Measurements from ENCODE around the gene RPL36A.
A peak's percentile ranks its signal among the peaks of the same experiment; 100 is the strongest.

RPL36A gene

DNA sequence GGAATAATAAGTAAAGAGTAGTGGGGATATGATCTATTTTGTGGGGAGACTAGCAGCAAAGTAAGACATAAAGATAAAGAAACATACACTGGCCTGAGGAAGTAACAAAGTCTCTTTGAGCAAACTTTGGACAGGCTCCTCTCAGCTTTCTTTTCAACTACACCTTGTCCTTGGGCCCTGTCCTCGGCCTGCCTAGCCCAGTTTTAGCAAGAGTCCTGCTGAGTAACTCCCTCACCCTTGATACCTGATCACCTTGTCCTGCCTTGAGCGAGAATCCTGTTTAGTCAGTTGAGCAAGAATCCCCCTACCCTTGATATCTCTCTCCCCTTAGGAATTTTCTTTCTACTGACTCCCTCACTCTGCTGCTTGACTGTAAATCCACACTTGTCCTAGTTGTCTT, 28.7 kb downstream of the RPL36A start:
- in situ Hi-C loops (cut with MboI; ENCODE audit: low sequenced_read_pairs, unreplicated experiment) = loop anchor here (10.0 kb wide), 1 partner anchor 375 kb away; no protein-coding TSS in a partner anchor
- DNase-seq (ENCODE audit: low spot score) = no peak
- TF ChIP-seq, protein P1, sequence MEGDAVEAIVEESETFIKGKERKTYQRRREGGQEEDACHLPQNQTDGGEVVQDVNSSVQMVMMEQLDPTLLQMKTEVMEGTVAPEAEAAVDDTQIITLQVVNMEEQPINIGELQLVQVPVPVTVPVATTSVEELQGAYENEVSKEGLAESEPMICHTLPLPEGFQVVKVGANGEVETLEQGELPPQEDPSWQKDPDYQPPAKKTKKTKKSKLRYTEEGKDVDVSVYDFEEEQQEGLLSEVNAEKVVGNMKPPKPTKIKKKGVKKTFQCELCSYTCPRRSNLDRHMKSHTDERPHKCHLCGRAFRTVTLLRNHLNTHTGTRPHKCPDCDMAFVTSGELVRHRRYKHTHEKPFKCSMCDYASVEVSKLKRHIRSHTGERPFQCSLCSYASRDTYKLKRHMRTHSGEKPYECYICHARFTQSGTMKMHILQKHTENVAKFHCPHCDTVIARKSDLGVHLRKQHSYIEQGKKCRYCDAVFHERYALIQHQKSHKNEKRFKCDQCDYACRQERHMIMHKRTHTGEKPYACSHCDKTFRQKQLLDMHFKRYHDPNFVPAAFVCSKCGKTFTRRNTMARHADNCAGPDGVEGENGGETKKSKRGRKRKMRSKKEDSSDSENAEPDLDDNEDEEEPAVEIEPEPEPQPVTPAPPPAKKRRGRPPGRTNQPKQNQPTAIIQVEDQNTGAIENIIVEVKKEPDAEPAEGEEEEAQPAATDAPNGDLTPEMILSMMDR (IDR thresholded peaks at IDR 0.05; ENCODE audit: borderline replicate concordance, control extremely low read depth, extremely low read depth, insufficient read depth, missing control alignments) = no peak

DNA sequence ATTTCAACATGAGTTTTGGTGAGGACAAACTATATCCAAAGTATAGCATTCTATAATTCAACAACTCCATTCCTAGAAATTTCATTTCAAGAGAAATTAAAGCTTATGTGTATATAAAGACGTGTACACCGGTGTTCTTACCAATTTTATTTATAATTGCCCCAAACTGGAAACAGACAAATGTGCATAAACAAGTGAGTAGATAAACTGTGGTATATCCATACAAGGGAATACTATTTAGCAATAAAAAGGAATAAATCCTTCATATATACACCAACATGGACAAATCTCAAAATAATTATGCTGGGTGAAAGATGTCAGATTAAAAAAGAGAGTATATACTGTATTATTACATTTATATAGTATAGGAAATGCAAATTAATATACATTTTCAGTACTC, 37.1 kb downstream of the RPL36A start:
- no peak for DNase-seq (ENCODE audit: low spot score)
- in situ Hi-C loops (cut with MboI; ENCODE audit: low sequenced_read_pairs, unreplicated experiment) = no loop called here
- TF ChIP-seq, protein P1 (IDR thresholded peaks at IDR 0.05; ENCODE audit: borderline replicate concordance, control extremely low read depth, extremely low read depth, insufficient read depth, missing control alignments) = no peak

DNA sequence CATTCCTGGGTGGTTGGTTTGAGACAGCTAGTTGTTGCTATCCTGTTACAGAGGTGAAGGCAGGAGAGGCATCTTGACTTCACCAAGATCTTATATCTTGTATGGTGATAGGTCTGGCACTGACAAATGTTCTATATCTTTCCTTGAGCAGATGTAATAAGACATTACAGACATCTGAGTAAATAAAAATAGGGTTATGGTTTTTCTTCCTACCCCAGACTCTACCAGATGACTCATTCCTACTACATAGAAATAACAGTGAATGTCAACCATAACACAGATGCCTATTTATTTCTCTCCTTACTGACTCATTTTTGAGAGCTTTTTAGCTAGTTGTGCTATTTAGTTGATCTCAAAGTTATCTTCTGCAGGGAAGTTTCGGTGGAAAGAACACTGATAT, 39.1 kb downstream of the RPL36A start:
- DNase-seq (ENCODE audit: low spot score) = no peak
- in situ Hi-C loops (cut with MboI; ENCODE audit: low sequenced_read_pairs, unreplicated experiment) = no loop called here
- TF ChIP-seq, protein P1 (IDR thresholded peaks at IDR 0.05; ENCODE audit: borderline replicate concordance, control extremely low read depth, extremely low read depth, insufficient read depth, missing control alignments) = no peak

DNA sequence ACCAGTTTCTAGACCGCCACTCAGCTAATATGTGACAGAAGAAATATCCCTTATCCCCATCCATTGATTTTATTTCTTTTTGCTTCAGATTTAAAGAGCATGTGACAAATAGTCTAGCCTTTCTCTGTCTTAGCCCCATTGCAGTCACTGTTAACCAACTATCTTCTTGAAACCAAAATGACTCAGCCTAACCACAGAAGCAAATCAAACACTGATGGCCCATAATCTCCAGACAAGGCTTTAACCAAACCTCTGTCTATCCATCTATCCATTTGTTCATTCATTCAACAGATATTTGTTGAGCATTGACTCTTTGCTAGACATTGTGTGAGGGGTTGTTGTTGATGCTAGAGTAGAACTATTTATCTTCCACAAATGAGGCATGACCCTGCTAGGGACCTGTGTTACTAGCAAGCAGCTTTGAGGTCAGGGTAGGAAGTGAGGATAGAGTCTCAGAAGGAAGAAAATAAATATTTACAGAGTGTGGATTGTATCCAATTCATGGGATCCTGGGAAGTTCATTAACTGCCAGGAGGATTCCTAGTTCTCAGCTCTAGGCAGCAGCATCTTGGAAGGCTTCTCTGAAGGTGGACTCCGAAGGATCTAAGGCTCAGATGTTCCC, 39.8 kb downstream of the RPL36A start:
- DNase-seq (ENCODE audit: low spot score) = peak; percentile 18
- TF ChIP-seq, protein P1 (IDR thresholded peaks at IDR 0.05; ENCODE audit: borderline replicate concordance, control extremely low read depth, extremely low read depth, insufficient read depth, missing control alignments) = no peak
- in situ Hi-C loops (cut with MboI; ENCODE audit: low sequenced_read_pairs, unreplicated experiment) = no loop called here

DNA sequence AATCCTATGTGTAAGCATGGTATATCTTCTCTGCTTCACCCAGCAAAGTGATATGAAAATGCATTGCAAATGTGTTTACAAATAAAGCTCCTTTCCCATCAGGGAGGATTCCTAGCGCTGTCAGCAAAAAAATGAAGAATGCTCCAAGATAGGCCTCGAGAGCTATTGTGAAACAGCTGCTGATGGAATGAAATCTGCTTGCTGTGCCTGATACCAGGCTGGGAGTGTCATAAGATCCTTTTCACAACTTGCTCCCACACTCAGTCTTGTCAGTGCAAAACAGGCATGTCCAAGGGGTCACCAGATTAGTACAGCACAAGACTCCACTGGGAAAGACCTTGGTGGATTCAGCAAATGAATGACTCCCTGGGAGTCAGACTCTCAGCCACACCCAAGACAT, 51.3 kb downstream of the RPL36A start:
- TF ChIP-seq, protein P1 (IDR thresholded peaks at IDR 0.05; ENCODE audit: borderline replicate concordance, control extremely low read depth, extremely low read depth, insufficient read depth, missing control alignments) = no peak
- DNase-seq (ENCODE audit: low spot score) = no peak
- in situ Hi-C loops (cut with MboI; ENCODE audit: low sequenced_read_pairs, unreplicated experiment) = no loop called here

All from GM13976 (cell line).